Erythroblast (primary cell): ENCODE results near the gene RARA.

ENCODE experiments used
- GATA1 ChIP-seq: IDR thresholded peaks from 2 replicates; pipeline ENCODE4 v1.6.1; 2011; ENCODE audit warnings: low read depth, mild to moderate bottlenecking, control low read depth, low read length, moderate library complexity
- POLR2A ChIP-seq: IDR thresholded peaks from 2 replicates; pipeline ENCODE4 v1.6.1; 2011; ENCODE audit warnings: mild to moderate bottlenecking, low read length

- TF ChIP-seq POLR2A: no peak
- TF ChIP-seq GATA1: no peak
Observed at GRCh38 chr17:40330850-40331470, 22.0 kb downstream of the RARA start.
